ENCODE results near the gene ACKR3.

ACKR3 gene

GRCh38 chr2:236572482-236572881 lies 2.9 kb downstream of the ACKR3 start:
- TF ChIP-seq, protein P1, sequence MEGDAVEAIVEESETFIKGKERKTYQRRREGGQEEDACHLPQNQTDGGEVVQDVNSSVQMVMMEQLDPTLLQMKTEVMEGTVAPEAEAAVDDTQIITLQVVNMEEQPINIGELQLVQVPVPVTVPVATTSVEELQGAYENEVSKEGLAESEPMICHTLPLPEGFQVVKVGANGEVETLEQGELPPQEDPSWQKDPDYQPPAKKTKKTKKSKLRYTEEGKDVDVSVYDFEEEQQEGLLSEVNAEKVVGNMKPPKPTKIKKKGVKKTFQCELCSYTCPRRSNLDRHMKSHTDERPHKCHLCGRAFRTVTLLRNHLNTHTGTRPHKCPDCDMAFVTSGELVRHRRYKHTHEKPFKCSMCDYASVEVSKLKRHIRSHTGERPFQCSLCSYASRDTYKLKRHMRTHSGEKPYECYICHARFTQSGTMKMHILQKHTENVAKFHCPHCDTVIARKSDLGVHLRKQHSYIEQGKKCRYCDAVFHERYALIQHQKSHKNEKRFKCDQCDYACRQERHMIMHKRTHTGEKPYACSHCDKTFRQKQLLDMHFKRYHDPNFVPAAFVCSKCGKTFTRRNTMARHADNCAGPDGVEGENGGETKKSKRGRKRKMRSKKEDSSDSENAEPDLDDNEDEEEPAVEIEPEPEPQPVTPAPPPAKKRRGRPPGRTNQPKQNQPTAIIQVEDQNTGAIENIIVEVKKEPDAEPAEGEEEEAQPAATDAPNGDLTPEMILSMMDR (IDR thresholded peaks at IDR 0.05; ENCODE audit: low read depth, low read length, missing control alignments), result no peak
- no peak overlapping the region for H3K4me3 ChIP-seq (replicated peaks; ENCODE audit: low read depth, low read length)
- DNase-seq (ENCODE audit: extremely low read depth, low read depth), result no peak

GRCh38 chr2:236573066-236573929 lies 3.7 kb downstream of the ACKR3 start:
- H3K4me3 ChIP-seq (replicated peaks; ENCODE audit: low read depth, low read length), result no peak overlapping the region
- TF ChIP-seq, protein P1 (IDR thresholded peaks at IDR 0.05; ENCODE audit: low read depth, low read length, missing control alignments), result no peak
- DNase-seq (ENCODE audit: extremely low read depth, low read depth), result no peak

DNA sequence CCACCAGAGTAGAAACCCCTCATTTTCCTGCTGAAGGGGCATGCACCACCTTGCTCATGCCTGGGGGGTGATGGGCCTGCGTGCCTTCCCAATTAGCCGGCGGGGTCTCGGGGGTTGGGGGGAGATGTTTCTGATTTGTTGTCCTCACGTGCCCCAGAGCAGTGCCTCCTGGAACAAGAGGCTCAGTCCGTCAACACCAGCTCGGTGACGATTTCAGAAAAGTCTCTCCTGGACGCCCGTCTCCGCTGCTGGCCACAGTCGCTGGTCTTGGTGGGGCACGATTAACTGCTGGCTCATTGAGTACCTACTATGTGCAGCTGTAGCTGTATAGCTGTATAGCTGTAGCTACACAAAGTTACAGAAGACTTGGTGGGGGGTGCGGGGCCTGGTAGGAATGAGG lies 4.4 kb downstream of the ACKR3 start:
- no peak for DNase-seq (ENCODE audit: extremely low read depth, low read depth)
- no peak overlapping the region for H3K4me3 ChIP-seq (replicated peaks; ENCODE audit: low read depth, low read length)
- TF ChIP-seq, protein P1 (IDR thresholded peaks at IDR 0.05; ENCODE audit: low read depth, low read length, missing control alignments), result no peak

DNA sequence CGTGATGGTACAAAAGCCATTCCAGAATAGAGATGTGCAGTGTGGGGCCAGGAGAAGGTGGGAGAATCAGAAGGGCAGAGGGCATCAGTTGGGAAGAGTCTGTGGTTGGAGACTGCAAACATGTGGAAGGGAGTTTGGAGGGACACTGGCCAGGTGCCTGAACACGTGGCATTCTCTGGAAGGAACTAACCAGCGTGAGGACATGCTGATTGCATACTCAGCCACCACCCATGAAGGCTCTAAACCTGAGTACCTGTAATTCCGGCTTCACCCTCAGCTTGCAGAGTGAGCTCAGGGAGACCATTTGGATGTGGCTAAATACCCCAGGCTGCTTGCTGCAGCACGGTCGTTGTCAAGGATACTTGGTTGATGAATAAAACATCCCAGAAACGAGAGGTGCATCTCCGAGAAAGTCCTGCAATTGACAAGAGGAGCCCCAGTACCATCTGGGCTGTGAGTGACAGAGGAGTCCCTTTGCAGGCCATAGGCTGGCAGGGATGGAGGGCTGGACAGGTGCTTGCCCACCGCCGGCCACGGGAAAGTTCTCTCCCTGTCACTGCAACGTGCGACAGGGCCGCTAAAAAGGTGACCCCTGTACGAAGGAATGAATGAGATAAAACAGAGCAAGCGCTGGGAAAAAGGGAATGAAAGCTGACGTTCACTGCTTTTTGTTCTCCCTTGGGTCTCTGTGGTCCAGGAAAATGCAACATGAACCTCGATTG lies 5.0 kb downstream of the ACKR3 start:
- TF ChIP-seq, protein P1 (IDR thresholded peaks at IDR 0.05; ENCODE audit: low read depth, low read length, missing control alignments), result no peak
- no peak for DNase-seq (ENCODE audit: extremely low read depth, low read depth)
- H3K4me3 ChIP-seq (replicated peaks; ENCODE audit: low read depth, low read length), result no peak overlapping the region

DNA sequence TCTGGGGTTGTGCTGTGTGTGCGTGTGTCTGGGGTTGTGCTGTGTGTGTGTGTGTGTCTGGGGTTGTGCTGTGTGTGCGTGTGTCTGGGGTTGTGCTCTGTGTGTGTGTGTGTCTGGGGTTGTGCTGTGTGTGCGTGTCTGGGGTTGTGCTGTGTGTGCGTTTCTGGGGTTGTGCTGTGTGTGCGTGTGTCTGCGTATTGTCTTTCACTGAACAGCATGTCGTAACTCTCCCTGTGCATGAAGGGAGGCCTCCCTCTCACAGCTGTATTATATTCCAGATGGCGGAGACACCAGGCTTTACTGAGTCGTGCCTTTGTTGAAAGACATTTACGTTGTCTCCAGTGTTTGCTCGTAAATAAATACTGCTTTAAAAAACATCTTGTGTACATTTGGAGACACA lies 5.9 kb downstream of the ACKR3 start:
- no peak overlapping the region for H3K4me3 ChIP-seq (replicated peaks; ENCODE audit: low read depth, low read length)
- TF ChIP-seq, protein P1 (IDR thresholded peaks at IDR 0.05; ENCODE audit: low read depth, low read length, missing control alignments), result no peak
- no peak for DNase-seq (ENCODE audit: extremely low read depth, low read depth)

DNA sequence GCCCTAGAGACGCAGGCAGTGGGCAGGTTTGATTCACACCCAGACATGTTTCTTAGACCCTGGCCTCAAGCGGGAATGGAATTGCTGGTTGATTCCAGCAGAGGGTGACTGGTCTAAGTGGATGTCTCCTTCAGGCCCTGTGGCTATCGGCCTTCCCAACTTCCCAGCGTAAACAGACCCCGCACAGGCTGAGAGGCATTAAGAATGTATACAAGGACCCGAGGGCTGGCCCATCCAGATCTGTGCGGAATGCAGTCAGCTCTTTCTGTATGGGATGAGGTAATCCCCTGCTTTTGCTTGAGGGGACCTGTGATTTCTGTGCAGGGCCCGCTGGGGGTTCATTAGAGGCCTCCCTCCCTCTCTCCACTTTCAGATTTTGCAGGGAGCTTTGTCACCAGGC lies 6.5 kb downstream of the ACKR3 start:
- H3K4me3 ChIP-seq (replicated peaks; ENCODE audit: low read depth, low read length), result no peak overlapping the region
- DNase-seq (ENCODE audit: extremely low read depth, low read depth), result no peak
- TF ChIP-seq, protein P1 (IDR thresholded peaks at IDR 0.05; ENCODE audit: low read depth, low read length, missing control alignments), result no peak
